H1 (cell line): ENCODE results near the gene CDC14B. TPM values are rescaled to one million over a fixed set of nuclear protein-coding genes. Genes with fewer than 3 reads are reported as not detected.

Experiments used
- CTCF ChIA-PET: fragments of 300-600 bp; sonication (Branson Sonifier 250); formaldehyde crosslinking; loops from one replicate; lab custom pipeline; 2021; ENCODE audit not compliant: partially characterized antibody; lab: Charles Lee
- POLR2A ChIA-PET: fragments of 300-600 bp; sonication (Branson Sonifier 250); formaldehyde crosslinking; loops from one replicate; lab custom pipeline; 2021; ENCODE audit warnings: inconsistent platforms; ENCODE audit not compliant: partially characterized antibody; lab: Charles Lee
- DNase-seq, 2 experiments: peaks; one replicate each; pipeline versions ENCODE4 v3.0.0 to v3.0.0-alpha.2; 2010 to 2022; ENCODE audit warnings: low spot score in 2 of 2, low read depth in 1 of 2, mixed read lengths in 1 of 2
- FAIRE-seq: peaks from 2 replicates; lab custom pipeline; 2011; peaks lifted over from hg19 to GRCh38; lab: Jason Lieb, UNC
- H2AFZ ChIP-seq: 2 replicates; pipeline ENCODE4 v1.8.1; 2012; ENCODE audit warnings: low read length, inconsistent platforms
- H2AK5ac ChIP-seq: 2 replicates; pipeline ENCODE4 v1.6.1; 2013; ENCODE audit warnings: low read depth, low read length
- H2BK120ac ChIP-seq: replicated peaks from 2 replicates; pipeline ENCODE3; 2013; ENCODE audit warnings: low read depth, low read length, inconsistent platforms
- H2BK12ac ChIP-seq: 2 replicates; pipeline ENCODE4 v1.6.1; 2013; ENCODE audit warnings: low read depth, low read length
- H2BK15ac ChIP-seq: 2 replicates; pipeline ENCODE4 v1.6.1; 2013; ENCODE audit warnings: low read length
- H2BK20ac ChIP-seq: 2 replicates; pipeline ENCODE4 v1.6.1; 2013; ENCODE audit warnings: low read length
- H2BK5ac ChIP-seq: 2 replicates; pipeline ENCODE4 v1.6.1; 2013; ENCODE audit warnings: low read depth, low read length
- H3K14ac ChIP-seq: 2 replicates; pipeline ENCODE4 v1.6.1; 2013; ENCODE audit warnings: inconsistent platforms; ENCODE audit not compliant: insufficient read length
- H3K18ac ChIP-seq: 2 replicates; pipeline ENCODE4 v1.6.1; 2013; ENCODE audit warnings: low read length; ENCODE audit errors: extremely low read depth
- H3K23ac ChIP-seq: 2 replicates; pipeline ENCODE4 v1.6.1; 2013; ENCODE audit warnings: inconsistent platforms; ENCODE audit not compliant: insufficient read length
- H3K23me2 ChIP-seq: 2 replicates; pipeline ENCODE4 v1.6.1; 2013; ENCODE audit warnings: low read depth, low read length
- H3K27ac ChIP-seq: 2 replicates; pipeline ENCODE4 v1.6.1; 2011; ENCODE audit warnings: low read depth, low read length, inconsistent platforms
- H3K27me3 ChIP-seq, 4 experiments: replicated peaks in 1 of 4; 1 replicate in 1 of 4; 2 replicates in 3 of 4; pipeline versions ENCODE4 v1.6.1 to v1.8.1; 2011 to 2013; ENCODE audit warnings: low read length in 3 of 4, mild to moderate bottlenecking in 3 of 4, inconsistent platforms in 2 of 4, mixed read lengths in 2 of 4, moderate library complexity in 1 of 4; ENCODE audit not compliant: control insufficient read depth in 3 of 4, insufficient read depth in 3 of 4; ENCODE audit errors: extremely low read depth in 1 of 4
- H3K36me3 ChIP-seq, 4 experiments: 2 replicates each; pipeline versions ENCODE4 v1.6.1 to v1.8.1; 2011 to 2013; ENCODE audit warnings: mild to moderate bottlenecking in 4 of 4, low read length in 3 of 4, moderate library complexity in 2 of 4, control low read depth in 1 of 4, inconsistent platforms in 1 of 4; ENCODE audit not compliant: insufficient read depth in 4 of 4, control insufficient read depth in 2 of 4
- H3K4ac ChIP-seq: replicated peaks from 2 replicates; pipeline ENCODE3; 2013; ENCODE audit warnings: low read length, low read depth, mixed read lengths, inconsistent platforms; ENCODE audit not compliant: insufficient read length
- H3K4me1 ChIP-seq, 4 experiments: replicated peaks in 1 of 4; 1 replicate in 1 of 4; 2 replicates in 3 of 4; pipeline versions ENCODE4 v1.6.1 to v1.8.1; 2011 to 2013; ENCODE audit warnings: low read length in 3 of 4, inconsistent platforms in 2 of 4, mixed read lengths in 1 of 4; ENCODE audit not compliant: insufficient read depth in 4 of 4, control insufficient read depth in 3 of 4
- H3K4me2 ChIP-seq, 2 experiments: 2 replicates each; pipeline versions ENCODE4 v1.6.1 to v1.8.1; 2011 to 2013; ENCODE audit warnings: low read depth in 2 of 2, low read length in 2 of 2, control low read depth in 1 of 2, inconsistent platforms in 1 of 2, mild to moderate bottlenecking in 1 of 2; ENCODE audit not compliant: insufficient read depth in 1 of 2
- H3K4me3 ChIP-seq, 4 experiments: fragments of 200-600, 300-600 bp in 1 of 4; sonication (generic), shearing (Covaris generic), sonication (Bioruptor Twin) in 1 of 4; 2 replicates each; pipeline versions ENCODE4 v1.5.1 to v1.8.1; 2011 to 2016; ENCODE audit warnings: low read length in 4 of 4, low read depth in 3 of 4, control low read depth in 2 of 4, inconsistent platforms in 2 of 4, mild to moderate bottlenecking in 2 of 4, mixed read lengths in 1 of 4, moderate library complexity in 1 of 4; ENCODE audit not compliant: insufficient read depth in 2 of 4; ENCODE audit errors: extremely low read depth in 1 of 4
- H3K56ac ChIP-seq: replicated peaks from 2 replicates; pipeline ENCODE3; 2013; ENCODE audit warnings: low read depth, mild to moderate bottlenecking, mixed read lengths, low read length, inconsistent platforms; ENCODE audit not compliant: insufficient read length
- H3K79me1 ChIP-seq: 2 replicates; pipeline ENCODE4 v1.6.1; 2013; ENCODE audit warnings: low read depth, low read length, control low read depth
- H3K79me2 ChIP-seq, 2 experiments: 2 replicates each; pipeline versions ENCODE4 v1.6.1 to v1.8.1; 2012 to 2013; ENCODE audit warnings: low read length in 2 of 2, mild to moderate bottlenecking in 2 of 2, inconsistent platforms in 1 of 2; ENCODE audit not compliant: insufficient read depth in 2 of 2, control insufficient read depth in 1 of 2
- H3K9ac ChIP-seq, 4 experiments: replicated peaks in 1 of 4; 1 replicate in 1 of 4; 2 replicates in 3 of 4; pipeline versions ENCODE4 v1.6.1 to v1.8.1; 2011 to 2013; ENCODE audit warnings: low read depth in 3 of 4, low read length in 3 of 4, control low read depth in 2 of 4, mild to moderate bottlenecking in 2 of 4, moderate library complexity in 2 of 4, inconsistent platforms in 1 of 4; ENCODE audit errors: extremely low read depth in 1 of 4
- H3K9me3 ChIP-seq, 2 experiments: 2 replicates each; pipeline versions ENCODE4 v1.6.1 to v1.8.1; 2012 to 2013; ENCODE audit warnings: mild to moderate bottlenecking in 2 of 2, moderate library complexity in 2 of 2, control low read depth in 1 of 2, inconsistent platforms in 1 of 2, low read depth in 1 of 2, low read length in 1 of 2, mixed read lengths in 1 of 2; ENCODE audit not compliant: insufficient read depth in 2 of 2
- H4K20me1 ChIP-seq, 2 experiments: replicated peaks in 1 of 2; 2 replicates each; pipeline versions ENCODE3 to v1.8.1; 2011 to 2013; ENCODE audit warnings: inconsistent platforms in 2 of 2, low read length in 2 of 2, mild to moderate bottlenecking in 1 of 2; ENCODE audit not compliant: insufficient read depth in 2 of 2, control insufficient read depth in 1 of 2
- H4K5ac ChIP-seq: 2 replicates; pipeline ENCODE4 v1.6.1; 2013; ENCODE audit warnings: low read length, low read depth, mixed read lengths, inconsistent platforms; ENCODE audit not compliant: insufficient read length
- H4K8ac ChIP-seq: 2 replicates; pipeline ENCODE4 v1.8.0; 2013; ENCODE audit warnings: mild to moderate bottlenecking, moderate library complexity, low read length, inconsistent platforms; ENCODE audit not compliant: insufficient read depth; ENCODE audit errors: extremely low read depth
- H4K91ac ChIP-seq: replicated peaks from 2 replicates; pipeline ENCODE3; 2013; ENCODE audit warnings: low read length, mixed read lengths, inconsistent platforms; ENCODE audit not compliant: insufficient read length
- BRCA1 ChIP-seq: IDR thresholded peaks from 2 replicates; pipeline ENCODE4 v1.6.1; 2012; ENCODE audit warnings: low read depth, low read length, improper control_type of control experiment
- JUN ChIP-seq: IDR thresholded peaks from 2 replicates; pipeline ENCODE4 v1.6.1; 2011; ENCODE audit warnings: low read depth, mild to moderate bottlenecking, improper control_type of control experiment, low read length
- PHF8 ChIP-seq: fragments of 200-600 bp; sonication (generic); conservative IDR thresholded peaks from 2 replicates; pipeline ENCODE4 v1.7.1; 2012; ENCODE audit warnings: low read depth, mild to moderate bottlenecking, inconsistent platforms, low read length, moderate library complexity
- POLR2AphosphoS5 ChIP-seq: IDR thresholded peaks from 2 replicates; pipeline ENCODE4 v1.6.1; 2011; ENCODE audit warnings: low read depth, low read length
- SUZ12 ChIP-seq: fragments of 200-600 bp; sonication (generic); IDR thresholded peaks from 2 replicates; pipeline ENCODE4 v1.6.1; 2012; ENCODE audit warnings: mild to moderate bottlenecking, inconsistent platforms, low read length, moderate library complexity, mixed read lengths
- WGBS, 2 experiments: shearing (Covaris generic) in 1 of 2; methylation state at CpG; one replicate each; pipeline versions ENCODE4 v1.1.6 to v1.1.7; 2013 to 2015; ENCODE audit warnings: low lambda C conversion rate in 2 of 2, mixed read lengths in 2 of 2, inconsistent platforms in 1 of 2, low coverage in 1 of 2, missing lambda C conversion rate in 1 of 2; ENCODE audit not compliant: insufficient replicate concordance in 2 of 2, insufficient coverage in 1 of 2, insufficient read length in 1 of 2; ENCODE audit errors: extremely low coverage in 1 of 2, missing lambda C conversion rate in 1 of 2; 5-methylcytosine and 5-hydroxymethylcytosine counted together
- polyA plus RNA-seq, 7 experiments: library from polyadenylated mRNA; depleted of rRNA in 3 of 7; stranded (reverse) in 5 of 7; unstranded in 2 of 7; fragments of >200 nt in 5 of 7; fragments of 200-250 nt in 2 of 7; gene quantifications; 1 replicate in 5 of 7; 2 replicates in 1 of 7; 4 replicates in 1 of 7; pipeline versions ENCODE4 v1.2.1 to v1.2.3, GENCODE V29; 2011 to 2013; ENCODE audit warnings: missing spikeins in 2 of 7, mixed read lengths in 2 of 7
- total RNA-seq: library from RNA; stranded (reverse); fragmentation: NEBNext Ultra II Directional; extraction: Animal tissue kit (Norgen Biotek cat#: 25700); gene quantifications from 2 replicates; pipeline ENCODE4 v1.2.1, GENCODE V29; 2021

The CDC14B gene
- total and polyA plus RNA-seq, 2 of the 8 experiments (the other 6 are each of a cell fraction or from before 2014, with no cell fraction given) = 17.2 to 44.6 TPM

GRCh38 chr9:96581301-96581700 is 38.3 kb downstream of the CDC14B start:
- H3K27ac ChIP-seq = no peak overlapping the region
- H3K27me3 ChIP-seq = no peaks in the 10 kb centered on the region
- ChIA-PET POLR2A (no interaction called here), CTCF (interaction anchor here (0.8 to 1.5 kb wide), 4 partner anchors 9 to 164 kb away, joined by 3 to 4 read pairs (median 3); no protein-coding TSS in a partner anchor)
- H3K4ac ChIP-seq = no peak overlapping the region
- DNase-seq (no peak), FAIRE-seq (no peak)
- no peaks in the 10 kb centered on the region for H3K36me3 ChIP-seq
- H3K79me1 ChIP-seq = no peaks in the 10 kb centered on the region
- no peak overlapping the region for H3K18ac ChIP-seq
- no peak overlapping the region for H2BK120ac ChIP-seq
- H2BK20ac ChIP-seq = no peak overlapping the region
- no peak overlapping the region for H2BK12ac ChIP-seq
- H3K23ac ChIP-seq = no peak overlapping the region
- H3K4me1 ChIP-seq = peaks cover 0 to 8% (median 4%) of the 10 kb centered on the region in 4 experiments; a peak in 3 of 7 replicates
- 89% methylated on average over 4 of the region's 4 CpGs; no CpG with 5 or more reads in 1 of the 2 experiments for WGBS, 2 experiments
- 0 out of 7 replicates have a peak overlapping the region, but pooled peaks of 2 of the 4 experiments have one; percentile 1 to 50 for H3K9ac ChIP-seq
- H3K9me3 ChIP-seq = no peaks in the 10 kb centered on the region
- H4K91ac ChIP-seq = no peak overlapping the region
- no peak overlapping the region for H2BK15ac ChIP-seq
- peaks cover 0 to 68% of the 10 kb centered on the region in 2 experiments; a peak in 2 of 4 replicates for H3K79me2 ChIP-seq
- H2AFZ ChIP-seq = no peak overlapping the region
- H3K4me2 ChIP-seq = no peak overlapping the region
- peaks cover 1 to 2% of the 10 kb centered on the region in 2 experiments for H4K20me1 ChIP-seq
- no peak overlapping the region for H2AK5ac ChIP-seq
- no peak overlapping the region for H3K4me3 ChIP-seq
- no peak overlapping the region for H2BK5ac ChIP-seq
- no peaks in the 10 kb centered on the region for H3K23me2 ChIP-seq
- H3K14ac ChIP-seq = no peak overlapping the region
- no peak overlapping the region for H4K5ac ChIP-seq
- no peak overlapping the region for H4K8ac ChIP-seq
- no peak overlapping the region for H3K56ac ChIP-seq
- no peak for TF ChIP-seq POLR2AphosphoS5
- no peak for TF ChIP-seq BRCA1
- no peak for TF ChIP-seq SUZ12
- TF ChIP-seq JUN = no peak
- TF ChIP-seq PHF8 = no peak
